ENCODE results near the gene ORC5. TPM values are rescaled to one million over a fixed set of nuclear protein-coding genes. Genes with fewer than 3 reads are reported as not detected.

ORC5 gene
- polyA plus RNA-seq, 2 donors: 2.8 to 9.6 TPM

DNA sequence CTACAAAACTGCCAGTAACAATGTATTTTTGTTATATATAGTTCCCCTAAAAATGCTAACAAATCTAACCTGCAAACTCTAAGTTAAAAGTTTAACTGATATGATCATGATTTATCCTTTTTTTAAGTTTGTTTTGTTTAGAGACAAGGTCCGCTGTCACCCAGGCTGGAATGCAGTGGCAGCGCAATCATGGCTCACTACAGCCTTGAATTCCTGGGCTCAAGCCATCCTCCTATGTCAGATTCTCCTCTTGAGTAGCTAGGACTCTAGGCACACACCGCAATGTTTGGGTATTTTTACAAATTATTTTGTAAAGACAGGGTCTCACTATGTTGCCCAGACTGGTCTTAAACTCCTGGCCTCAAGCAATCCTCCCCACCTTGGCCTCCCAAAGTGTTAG lies 46.6 kb downstream of the ORC5 start:
- WGBS, 2 donors: 89 to 90% methylated on average over 3 of the region's 3 CpGs

DNA sequence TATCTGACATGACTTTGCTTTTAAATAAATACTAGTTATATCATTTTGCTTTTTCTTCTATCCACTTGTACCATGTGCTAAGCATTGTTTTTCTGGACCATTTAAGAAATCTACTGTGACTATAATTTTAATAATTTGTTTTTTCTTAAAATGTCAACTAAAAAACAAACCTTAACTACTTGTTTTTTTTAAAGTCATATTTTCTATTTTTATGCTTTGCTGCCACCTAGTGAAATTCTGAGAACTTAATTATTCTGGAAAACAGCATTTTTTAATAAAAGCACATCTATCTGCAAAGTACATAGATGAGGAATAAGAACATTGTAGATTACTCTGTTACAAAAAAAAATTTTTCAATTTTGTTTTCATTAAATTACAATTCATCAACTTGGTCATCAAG lies 47.4 kb downstream of the ORC5 start:
- H3K4me1 ChIP-seq (ENCODE audit: control insufficient read depth in 2 of 2, insufficient read depth in 2 of 2, low read length in 1 of 2): no peaks in the 10 kb centered on the region
- no peak overlapping the region for H3K4me3 ChIP-seq (ENCODE audit: low read depth in 1 of 2, low read length in 2 of 2)
- no peak overlapping the region for H3K27ac ChIP-seq (ENCODE audit: low read depth in 2 of 2, low read length in 1 of 2)

More for the DNA sequence above, 46.6 kb downstream of the ORC5 start:
- peaks cover 0 to 9% of the 10 kb centered on the region in 2 donors for H3K36me3 ChIP-seq (ENCODE audit: control insufficient read depth in 2 of 2, insufficient read depth in 2 of 2, low read length in 1 of 2)
- H3K4me3 ChIP-seq (ENCODE audit: low read depth in 1 of 2, low read length in 2 of 2): no peak overlapping the region
- no peak overlapping the region for H3K27ac ChIP-seq (ENCODE audit: low read depth in 2 of 2, low read length in 1 of 2)
- no peaks in the 10 kb centered on the region for H3K27me3 ChIP-seq (ENCODE audit: control insufficient read depth in 1 of 2, insufficient read depth in 2 of 2, low read length in 2 of 2)
- H3K4me1 ChIP-seq (ENCODE audit: control insufficient read depth in 2 of 2, insufficient read depth in 2 of 2, low read length in 1 of 2): no peaks in the 10 kb centered on the region
- no peaks in the 10 kb centered on the region for H3K9me3 ChIP-seq (ENCODE audit: control insufficient read depth in 2 of 2, insufficient read depth in 1 of 2, low read depth in 1 of 2, low read length in 1 of 2)

DNA sequence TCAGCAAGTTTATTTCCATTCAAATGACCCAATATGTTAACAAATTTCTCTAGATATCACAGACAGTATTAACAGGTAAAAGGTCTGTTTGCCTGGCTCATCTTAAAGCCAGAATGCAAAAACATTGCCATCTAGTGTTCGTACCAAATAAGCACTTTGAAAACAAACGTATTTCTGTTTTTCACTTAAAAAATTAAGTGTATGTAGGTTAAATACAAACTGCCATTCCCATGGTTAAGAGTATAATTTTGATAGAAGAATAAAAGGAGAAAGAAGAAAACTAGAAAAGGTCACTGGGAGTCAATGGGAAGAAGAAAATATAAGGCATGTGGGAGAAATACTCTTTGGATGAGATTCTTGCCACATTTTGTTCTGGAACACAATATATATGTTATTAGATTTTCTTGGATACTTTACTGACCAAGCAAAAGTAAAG lies 51.0 kb downstream of the ORC5 start:
- Histone ChIP-seq H3K9me3 (ENCODE audit: control insufficient read depth in 2 of 2, insufficient read depth in 1 of 2, low read depth in 1 of 2, low read length in 1 of 2) (no peaks in the 10 kb centered on the region), H3K36me3 (ENCODE audit: control insufficient read depth in 2 of 2, insufficient read depth in 2 of 2, low read length in 1 of 2) (no peaks in the 10 kb centered on the region), H3K27ac (ENCODE audit: low read depth in 2 of 2, low read length in 1 of 2) (no peak overlapping the region), H3K27me3 (ENCODE audit: control insufficient read depth in 1 of 2, insufficient read depth in 2 of 2, low read length in 2 of 2) (no peaks in the 10 kb centered on the region), H3K4me1 (ENCODE audit: control insufficient read depth in 2 of 2, insufficient read depth in 2 of 2, low read length in 1 of 2) (no peaks in the 10 kb centered on the region), H3K4me3 (ENCODE audit: low read depth in 1 of 2, low read length in 2 of 2) (no peak overlapping the region)
- WGBS, 2 donors: 33 to 37% methylated on average over 2 of the region's 2 CpGs

More for the DNA sequence above, 47.4 kb downstream of the ORC5 start:
- Histone ChIP-seq H3K36me3 (ENCODE audit: control insufficient read depth in 2 of 2, insufficient read depth in 2 of 2, low read length in 1 of 2) (peaks cover 0 to 9% of the 10 kb centered on the region in 2 donors), H3K9me3 (ENCODE audit: control insufficient read depth in 2 of 2, insufficient read depth in 1 of 2, low read depth in 1 of 2, low read length in 1 of 2) (no peaks in the 10 kb centered on the region), H3K27me3 (ENCODE audit: control insufficient read depth in 1 of 2, insufficient read depth in 2 of 2, low read length in 2 of 2) (no peaks in the 10 kb centered on the region)

DNA sequence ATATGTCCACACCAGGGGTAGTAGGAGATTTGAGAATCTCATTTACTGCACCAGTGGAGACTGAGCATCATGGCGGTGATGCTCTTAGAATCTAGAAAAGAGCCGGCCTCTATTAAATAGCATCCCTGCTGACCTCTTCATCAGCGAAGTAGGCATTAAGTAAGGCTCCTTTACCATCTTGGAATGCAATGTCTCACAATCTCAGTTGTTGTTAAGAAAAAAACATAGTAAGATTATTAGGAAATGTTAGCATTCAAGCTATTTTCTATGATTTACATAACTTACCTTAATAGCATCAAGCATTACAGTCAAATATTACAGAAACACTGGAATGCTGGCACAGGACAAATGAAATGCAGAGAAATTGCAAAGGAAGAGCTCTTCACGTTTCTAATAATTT lies 54.5 kb downstream of the ORC5 start:
- Histone ChIP-seq H3K27me3 (ENCODE audit: control insufficient read depth in 1 of 2, insufficient read depth in 2 of 2, low read length in 2 of 2) (no peaks in the 10 kb centered on the region), H3K27ac (ENCODE audit: low read depth in 2 of 2, low read length in 1 of 2) (no peak overlapping the region), H3K4me3 (ENCODE audit: low read depth in 1 of 2, low read length in 2 of 2) (no peak overlapping the region), H3K36me3 (ENCODE audit: control insufficient read depth in 2 of 2, insufficient read depth in 2 of 2, low read length in 1 of 2) (no peaks in the 10 kb centered on the region), H3K9me3 (ENCODE audit: control insufficient read depth in 2 of 2, insufficient read depth in 1 of 2, low read depth in 1 of 2, low read length in 1 of 2) (no peaks in the 10 kb centered on the region), H3K4me1 (ENCODE audit: control insufficient read depth in 2 of 2, insufficient read depth in 2 of 2, low read length in 1 of 2) (no peaks in the 10 kb centered on the region)
- WGBS, 2 donors: 73 to 79% methylated on average over 4 of the region's 4 CpGs

DNA sequence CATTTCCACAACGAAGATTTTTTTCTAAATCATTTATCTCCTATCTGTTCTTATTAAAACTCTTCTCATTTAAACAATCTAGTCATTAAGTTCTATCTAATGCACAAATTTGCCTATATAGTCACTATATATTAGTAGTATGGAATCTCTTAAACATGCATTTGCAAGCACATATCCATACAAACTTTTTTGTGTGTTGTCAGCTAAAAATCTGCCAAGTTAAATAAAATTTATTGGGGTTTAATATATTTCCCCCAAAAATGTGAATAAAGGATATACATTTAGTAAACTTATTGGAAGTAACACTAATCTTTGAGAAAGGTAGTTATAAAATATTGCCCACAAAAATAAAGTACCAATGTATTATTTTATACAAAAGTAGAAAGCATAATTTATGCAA lies 55.3 kb downstream of the ORC5 start:
- H3K4me3 ChIP-seq (ENCODE audit: low read depth in 1 of 2, low read length in 2 of 2): no peak overlapping the region
- no peaks in the 10 kb centered on the region for H3K36me3 ChIP-seq (ENCODE audit: control insufficient read depth in 2 of 2, insufficient read depth in 2 of 2, low read length in 1 of 2)
- H3K27me3 ChIP-seq (ENCODE audit: control insufficient read depth in 1 of 2, insufficient read depth in 2 of 2, low read length in 2 of 2): no peaks in the 10 kb centered on the region
- H3K27ac ChIP-seq (ENCODE audit: low read depth in 2 of 2, low read length in 1 of 2): no peak overlapping the region
- 80 to 83% methylated on average over 1 of the region's 1 CpG for WGBS, 2 donors
- no peaks in the 10 kb centered on the region for H3K9me3 ChIP-seq (ENCODE audit: control insufficient read depth in 2 of 2, insufficient read depth in 1 of 2, low read depth in 1 of 2, low read length in 1 of 2)
- H3K4me1 ChIP-seq (ENCODE audit: control insufficient read depth in 2 of 2, insufficient read depth in 2 of 2, low read length in 1 of 2): no peaks in the 10 kb centered on the region

DNA sequence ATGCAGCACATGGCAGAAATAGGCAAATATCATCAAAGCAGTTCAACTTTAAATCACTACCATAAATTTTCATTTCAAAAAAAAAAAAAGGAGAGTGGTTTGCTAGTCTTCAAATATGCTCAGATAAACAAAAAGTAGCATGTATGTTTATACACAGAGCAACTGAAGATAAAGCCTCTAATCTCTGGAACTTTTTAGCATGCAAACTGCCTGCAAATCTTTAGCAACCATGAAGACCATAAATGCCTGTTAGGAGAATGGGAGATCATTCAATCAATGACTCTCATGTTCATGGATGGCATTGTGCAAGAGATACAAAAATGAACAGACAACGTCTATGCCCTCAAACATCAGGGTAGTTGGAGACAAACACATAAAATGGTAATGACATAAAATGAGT lies 57.3 kb downstream of the ORC5 start:
- no peak overlapping the region for H3K4me3 ChIP-seq (ENCODE audit: low read depth in 1 of 2, low read length in 2 of 2)
- H3K27ac ChIP-seq (ENCODE audit: low read depth in 2 of 2, low read length in 1 of 2): no peak overlapping the region
- 85 to 86% methylated on average over 1 of the region's 1 CpG for WGBS, 2 donors
- no peaks in the 10 kb centered on the region for H3K9me3 ChIP-seq (ENCODE audit: control insufficient read depth in 2 of 2, insufficient read depth in 1 of 2, low read depth in 1 of 2, low read length in 1 of 2)
- H3K4me1 ChIP-seq (ENCODE audit: control insufficient read depth in 2 of 2, insufficient read depth in 2 of 2, low read length in 1 of 2): no peaks in the 10 kb centered on the region
- no peaks in the 10 kb centered on the region for H3K36me3 ChIP-seq (ENCODE audit: control insufficient read depth in 2 of 2, insufficient read depth in 2 of 2, low read length in 1 of 2)
- no peaks in the 10 kb centered on the region for H3K27me3 ChIP-seq (ENCODE audit: control insufficient read depth in 1 of 2, insufficient read depth in 2 of 2, low read length in 2 of 2)

DNA sequence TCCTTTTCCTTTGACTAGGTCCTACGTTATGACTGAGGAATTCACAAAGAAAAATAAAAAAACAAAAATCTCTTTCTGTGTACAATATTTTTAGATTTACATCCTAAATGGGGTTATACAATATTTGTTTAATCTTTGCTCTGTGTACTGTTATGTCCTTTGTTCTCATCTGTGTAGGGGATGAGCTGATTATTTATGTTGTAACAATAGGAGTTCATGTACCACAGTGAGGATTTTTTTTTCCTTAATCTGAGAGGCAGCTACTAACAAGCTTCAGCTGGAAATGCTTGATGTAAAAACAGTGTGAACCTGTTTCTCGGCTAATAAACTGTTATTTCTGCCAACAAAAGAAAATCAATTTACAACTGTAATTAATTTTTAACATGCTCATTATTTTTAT lies 58.0 kb downstream of the ORC5 start:
- H3K4me1 ChIP-seq (ENCODE audit: control insufficient read depth in 2 of 2, insufficient read depth in 2 of 2, low read length in 1 of 2): no peaks in the 10 kb centered on the region
- no peak overlapping the region for H3K4me3 ChIP-seq (ENCODE audit: low read depth in 1 of 2, low read length in 2 of 2)
- H3K9me3 ChIP-seq (ENCODE audit: control insufficient read depth in 2 of 2, insufficient read depth in 1 of 2, low read depth in 1 of 2, low read length in 1 of 2): no peaks in the 10 kb centered on the region
- no peak overlapping the region for H3K27ac ChIP-seq (ENCODE audit: low read depth in 2 of 2, low read length in 1 of 2)
- H3K36me3 ChIP-seq (ENCODE audit: control insufficient read depth in 2 of 2, insufficient read depth in 2 of 2, low read length in 1 of 2): no peaks in the 10 kb centered on the region
- H3K27me3 ChIP-seq (ENCODE audit: control insufficient read depth in 1 of 2, insufficient read depth in 2 of 2, low read length in 2 of 2): no peaks in the 10 kb centered on the region
- 82 to 84% methylated on average over 2 of the region's 2 CpGs for WGBS, 2 donors

DNA sequence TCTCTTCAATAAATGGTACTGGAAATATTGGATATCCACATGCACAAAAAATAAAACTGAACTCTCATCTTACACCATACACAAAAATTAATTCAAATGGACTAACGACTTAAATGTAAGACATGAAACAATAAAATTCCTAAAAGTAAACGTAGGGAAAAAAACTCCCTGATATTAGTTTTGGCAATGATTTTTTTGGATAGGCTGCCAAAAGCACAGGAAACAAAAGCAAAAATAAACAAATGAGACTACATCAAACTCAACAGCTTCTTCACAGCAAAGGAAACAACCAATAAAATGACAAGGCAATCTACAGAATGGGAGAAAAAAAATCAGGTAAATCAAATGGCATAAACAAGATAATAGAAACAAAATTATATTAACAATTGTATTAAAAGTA lies 65.7 kb downstream of the ORC5 start:
- 42 to 52% methylated on average over 2 of the region's 2 CpGs for WGBS, 2 donors
- Histone ChIP-seq H3K9me3 (ENCODE audit: control insufficient read depth in 2 of 2, insufficient read depth in 1 of 2, low read depth in 1 of 2, low read length in 1 of 2) (no peaks in the 10 kb centered on the region), H3K36me3 (ENCODE audit: control insufficient read depth in 2 of 2, insufficient read depth in 2 of 2, low read length in 1 of 2) (peaks cover 0 to 2% of the 10 kb centered on the region in 2 donors), H3K4me3 (ENCODE audit: low read depth in 1 of 2, low read length in 2 of 2) (no peak overlapping the region), H3K27me3 (ENCODE audit: control insufficient read depth in 1 of 2, insufficient read depth in 2 of 2, low read length in 2 of 2) (no peaks in the 10 kb centered on the region), H3K4me1 (ENCODE audit: control insufficient read depth in 2 of 2, insufficient read depth in 2 of 2, low read length in 1 of 2) (no peaks in the 10 kb centered on the region), H3K27ac (ENCODE audit: low read depth in 2 of 2, low read length in 1 of 2) (no peak overlapping the region)

DNA sequence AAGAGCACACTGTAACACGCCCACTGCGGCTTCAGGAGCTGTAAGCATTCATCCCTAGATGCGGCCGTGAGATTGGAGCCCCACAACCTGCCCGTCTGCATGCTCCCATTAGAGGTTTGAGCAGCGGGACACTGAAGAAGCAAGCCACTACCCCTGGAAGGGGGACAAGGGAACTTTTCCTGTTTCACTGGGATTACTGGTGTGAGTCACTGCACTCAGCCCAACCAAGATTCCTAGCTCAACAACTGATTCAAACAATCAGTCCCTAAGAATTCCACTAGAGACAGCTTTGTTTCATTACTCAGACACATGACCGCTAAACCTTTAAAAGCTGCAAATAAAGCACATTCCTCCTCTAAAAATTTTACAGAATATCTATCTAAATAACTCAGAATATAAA lies 69.8 kb downstream of the ORC5 start:
- Histone ChIP-seq H3K27me3 (ENCODE audit: control insufficient read depth in 1 of 2, insufficient read depth in 2 of 2, low read length in 2 of 2) (no peaks in the 10 kb centered on the region), H3K27ac (ENCODE audit: low read depth in 2 of 2, low read length in 1 of 2) (no peak overlapping the region), H3K4me3 (ENCODE audit: low read depth in 1 of 2, low read length in 2 of 2) (no peak overlapping the region), H3K4me1 (ENCODE audit: control insufficient read depth in 2 of 2, insufficient read depth in 2 of 2, low read length in 1 of 2) (no peaks in the 10 kb centered on the region), H3K9me3 (ENCODE audit: control insufficient read depth in 2 of 2, insufficient read depth in 1 of 2, low read depth in 1 of 2, low read length in 1 of 2) (no peaks in the 10 kb centered on the region), H3K36me3 (ENCODE audit: control insufficient read depth in 2 of 2, insufficient read depth in 2 of 2, low read length in 1 of 2) (peaks cover 0 to 7% of the 10 kb centered on the region in 2 donors)
- WGBS, 2 donors: 95 to 98% methylated on average over 7 of the region's 7 CpGs

DNA sequence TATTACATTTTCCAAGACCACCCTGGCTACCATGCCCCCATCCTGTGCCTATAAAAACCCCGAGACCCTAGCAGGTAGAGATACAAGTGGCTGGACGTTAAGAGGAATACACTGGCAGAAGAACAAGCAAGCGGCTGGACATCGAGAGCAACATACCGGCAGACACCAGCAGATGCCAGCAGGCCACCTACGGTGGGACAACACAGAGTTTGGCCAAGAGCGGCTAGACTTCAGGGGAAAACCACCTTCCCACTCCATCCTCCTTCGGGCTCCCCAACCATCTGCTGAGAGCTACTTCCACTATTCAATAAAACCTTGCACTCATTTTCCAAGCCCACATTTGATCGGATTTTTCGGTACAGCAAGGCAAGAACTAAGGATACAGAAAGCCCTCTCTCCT lies 70.3 kb downstream of the ORC5 start:
- Histone ChIP-seq H3K27me3 (ENCODE audit: control insufficient read depth in 1 of 2, insufficient read depth in 2 of 2, low read length in 2 of 2) (no peaks in the 10 kb centered on the region), H3K27ac (ENCODE audit: low read depth in 2 of 2, low read length in 1 of 2) (no peak overlapping the region), H3K9me3 (ENCODE audit: control insufficient read depth in 2 of 2, insufficient read depth in 1 of 2, low read depth in 1 of 2, low read length in 1 of 2) (no peaks in the 10 kb centered on the region), H3K4me1 (ENCODE audit: control insufficient read depth in 2 of 2, insufficient read depth in 2 of 2, low read length in 1 of 2) (no peaks in the 10 kb centered on the region), H3K36me3 (ENCODE audit: control insufficient read depth in 2 of 2, insufficient read depth in 2 of 2, low read length in 1 of 2) (peaks cover 0 to 7% of the 10 kb centered on the region in 2 donors), H3K4me3 (ENCODE audit: low read depth in 1 of 2, low read length in 2 of 2) (no peak overlapping the region)
- 96 to 98% methylated on average over 10 of the region's 10 CpGs for WGBS, 2 donors

All from esophagus (tissue), 2 donors.